SK-N-MC (cell line): ENCODE data around the gene NME2.

ENCODE experiments used
- EZH2 ChIP-seq: fragments of 200-600 bp; sonication (generic); IDR thresholded peaks from one replicate; pipeline ENCODE4 v1.6.1; 2017; ENCODE audit warnings: antibody characterized with exemption
- FOXP2 ChIP-seq: optimal IDR thresholded peaks from 2 replicates; pipeline ENCODE3; 2011; ENCODE audit warnings: mild to moderate bottlenecking, moderate library complexity; ENCODE audit not compliant: insufficient read depth; ENCODE audit errors: extremely low read length, control extremely low read depth
- POLR2AphosphoS5 ChIP-seq: IDR thresholded peaks from 2 replicates; pipeline ENCODE4 v1.6.1; 2012; ENCODE audit warnings: mild to moderate bottlenecking, low read depth, low read length, borderline replicate concordance

GRCh38 chr17:51120357-51120738 lies 45.9 kb upstream of the NME2 start:
- TF ChIP-seq POLR2AphosphoS5 (no peak), EZH2 (no peak), FOXP2 (no peak)
